Measurements from ENCODE around the gene RBMS3. TPM values are rescaled to one million over a fixed set of nuclear protein-coding genes. Genes with fewer than 3 reads are reported as not detected.

The RBMS3 gene
- total RNA-seq, 1 experiment from 2014 or later = 0.42 TPM

DNA sequence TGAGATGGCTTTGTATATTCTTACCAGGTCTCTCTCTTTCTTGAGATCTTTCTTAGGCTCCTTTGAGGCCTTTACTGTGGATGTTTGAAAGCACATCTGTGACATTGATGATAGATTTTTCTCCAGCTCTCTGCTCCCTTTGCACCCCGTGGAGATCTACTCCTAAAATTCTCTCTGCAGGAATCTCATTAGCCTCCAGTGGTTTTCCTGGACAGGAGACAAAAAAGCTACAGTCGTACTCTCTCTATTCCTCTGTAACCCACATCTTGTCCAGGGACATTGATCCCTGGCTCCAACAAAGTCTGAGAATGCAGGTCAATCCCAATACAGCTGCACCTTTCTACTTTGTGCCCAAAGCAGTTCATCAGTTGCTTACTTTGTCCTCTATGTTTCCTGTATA lies 68.2 kb downstream of the RBMS3 start:
- Histone ChIP-seq H4K20me1 (ENCODE audit: insufficient read depth) (no peaks in the 10 kb centered on the region), H2AFZ (ENCODE audit: low read depth, low read length, poor library complexity, severe bottlenecking) (no peak overlapping the region), H3K9ac (ENCODE audit: low read length) (no peak overlapping the region), H3K4me2 (ENCODE audit: low read length) (no peak overlapping the region), H3K27me3 (ENCODE audit: insufficient read depth, low read length) (no peaks in the 10 kb centered on the region), H3K9me3 (ENCODE audit: control insufficient read depth in 1 of 2, insufficient read depth in 1 of 2, low read depth in 1 of 2, low read length in 2 of 2) (no peaks in the 10 kb centered on the region), H3K79me2 (ENCODE audit: insufficient read depth, low read length) (no peaks in the 10 kb centered on the region), H3K9me2 (ENCODE audit: insufficient read depth) (no peaks in the 10 kb centered on the region), H3K27ac (ENCODE audit: low read depth, low read length) (no peak overlapping the region), H3K4me1 (ENCODE audit: control insufficient read depth in 1 of 2, insufficient read depth in 2 of 2, low read length in 2 of 2) (no peaks in the 10 kb centered on the region), H3K36me3 (ENCODE audit: control insufficient read depth in 1 of 2, insufficient read depth in 2 of 2, low read length in 2 of 2) (no peaks in the 10 kb centered on the region), H3K4me3 (replicated peaks in 1 of 2; ENCODE audit: low read depth in 1 of 2, low read length in 2 of 2) (no peak overlapping the region)
- CTCF ChIA-PET = no interaction called here
- no TSS peak for BruUV-seq (replicated peaks)
- RAD21 ChIA-PET (ENCODE audit: low non-redundant PET in 1 of 2, low total read pairs in 2 of 2, uncharacterized antibody in 2 of 2, unreplicated experiment in 2 of 2) = no interaction called here
- intact Hi-C loops (cut with micrococcal nuclease) = no loop called here
- no peak for DNase-seq (ENCODE audit: low read depth, low spot score)
- no peak for ATAC-seq
- no peak for TF ChIP-seq TCF7L2 (IDR thresholded peaks at IDR 0.05; ENCODE audit: borderline replicate concordance, extremely low read depth, insufficient read depth, insufficient read length)
- TF ChIP-seq, protein P1, sequence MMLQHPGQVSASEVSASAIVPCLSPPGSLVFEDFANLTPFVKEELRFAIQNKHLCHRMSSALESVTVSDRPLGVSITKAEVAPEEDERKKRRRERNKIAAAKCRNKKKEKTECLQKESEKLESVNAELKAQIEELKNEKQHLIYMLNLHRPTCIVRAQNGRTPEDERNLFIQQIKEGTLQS (IDR thresholded peaks at IDR 0.05) = no peak
- no peak for TF ChIP-seq SP1 (IDR thresholded peaks at IDR 0.05; ENCODE audit: low read depth)
- TF ChIP-seq ZNF274 (IDR thresholded peaks at IDR 0.05; ENCODE audit: low read depth, low read length) = no peak
- TF ChIP-seq SIN3A (IDR thresholded peaks at IDR 0.05; ENCODE audit: low read depth) = no peak
- no peak for TF ChIP-seq ELF1 (IDR thresholded peaks at IDR 0.05; ENCODE audit: borderline replicate concordance, low read depth)
- TF ChIP-seq EGR1 (IDR thresholded peaks at IDR 0.05; ENCODE audit: low read depth) = no peak
- TF ChIP-seq FOSL1 (IDR thresholded peaks at IDR 0.05; ENCODE audit: low read depth) = no peak
- TF ChIP-seq RAD21 (IDR thresholded peaks at IDR 0.05; ENCODE audit: low read depth) = no peak
- no peak for TF ChIP-seq YY1 (IDR thresholded peaks at IDR 0.05; ENCODE audit: extremely low read depth, insufficient replicate concordance, low read depth, low read length)
- POLR2A ChIA-PET = no interaction called here

DNA sequence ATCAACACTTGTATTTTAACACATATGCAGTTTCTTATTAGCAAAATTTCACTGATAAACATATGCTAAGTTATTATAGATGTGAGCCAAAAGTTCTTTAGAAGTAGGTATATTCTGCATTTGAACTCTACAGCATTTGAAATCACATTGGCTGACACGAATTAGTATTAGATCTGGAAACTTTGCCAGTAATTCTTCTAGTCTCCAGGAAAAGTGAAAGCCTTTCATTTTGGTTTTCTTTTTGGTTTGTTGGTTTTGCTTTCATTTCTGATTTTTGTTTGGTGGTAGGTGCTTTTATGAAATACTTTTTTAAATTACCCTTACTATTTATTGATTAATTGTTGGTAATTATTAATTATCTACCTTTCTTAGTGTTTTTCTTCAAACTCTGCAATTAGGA lies 72.9 kb downstream of the RBMS3 start:
- Histone ChIP-seq H3K4me2 (ENCODE audit: low read length) (no peak overlapping the region), H3K79me2 (ENCODE audit: insufficient read depth, low read length) (no peaks in the 10 kb centered on the region), H3K4me1 (ENCODE audit: control insufficient read depth in 1 of 2, insufficient read depth in 2 of 2, low read length in 2 of 2) (no peaks in the 10 kb centered on the region), H4K20me1 (ENCODE audit: insufficient read depth) (no peaks in the 10 kb centered on the region), H2AFZ (ENCODE audit: low read depth, low read length, poor library complexity, severe bottlenecking) (no peak overlapping the region), H3K9me2 (ENCODE audit: insufficient read depth) (no peaks in the 10 kb centered on the region), H3K36me3 (ENCODE audit: control insufficient read depth in 1 of 2, insufficient read depth in 2 of 2, low read length in 2 of 2) (no peaks in the 10 kb centered on the region), H3K4me3 (replicated peaks in 1 of 2; ENCODE audit: low read depth in 1 of 2, low read length in 2 of 2) (no peak overlapping the region), H3K27me3 (ENCODE audit: insufficient read depth, low read length) (no peaks in the 10 kb centered on the region), H3K9ac (ENCODE audit: low read length) (no peak overlapping the region), H3K27ac (ENCODE audit: low read depth, low read length) (no peak overlapping the region), H3K9me3 (ENCODE audit: control insufficient read depth in 1 of 2, insufficient read depth in 1 of 2, low read depth in 1 of 2, low read length in 2 of 2) (no peaks in the 10 kb centered on the region)
- ATAC-seq = no peak
- intact Hi-C loops (cut with micrococcal nuclease) = no loop called here
- CTCF ChIA-PET = no interaction called here
- POLR2A ChIA-PET = no interaction called here
- BruUV-seq (replicated peaks) = no TSS peak
- no peak for DNase-seq (ENCODE audit: low read depth, low spot score)
- no peak for TF ChIP-seq SP1 (IDR thresholded peaks at IDR 0.05; ENCODE audit: low read depth)
- no peak for TF ChIP-seq EZH2phosphoT487 (IDR thresholded peaks at IDR 0.05; ENCODE audit: borderline replicate concordance)
- no peak for TF ChIP-seq ZFX (IDR thresholded peaks at IDR 0.05)
- TF ChIP-seq CEBPB (IDR thresholded peaks at IDR 0.05; ENCODE audit: low read depth) = no peak
- no peak for TF ChIP-seq ZNF274 (IDR thresholded peaks at IDR 0.05; ENCODE audit: low read depth, low read length)
- TF ChIP-seq REST (IDR thresholded peaks at IDR 0.05; ENCODE audit: low read depth) = no peak
- TF ChIP-seq JUND (IDR thresholded peaks at IDR 0.05) = no peak
- TF ChIP-seq EZH2 (IDR thresholded peaks at IDR 0.05) = no peak
- TF ChIP-seq SIN3A (IDR thresholded peaks at IDR 0.05; ENCODE audit: low read depth) = no peak
- RAD21 ChIA-PET (ENCODE audit: low non-redundant PET in 1 of 2, low total read pairs in 2 of 2, uncharacterized antibody in 2 of 2, unreplicated experiment in 2 of 2) = no interaction called here

All from HCT116 (cell line).